HL-60 (cell line): Measurements from ENCODE around the gene MAPKAPK5.

ENCODE experiments used
- DNase-seq, 2 experiments: peaks; one replicate each; pipeline ENCODE4 v3.0.0-alpha.2; 2010 to 2020; ENCODE audit warnings: low read depth in 1 of 2, low spot score in 1 of 2
- H3K27ac ChIP-seq: fragments of 250-450 bp; sonication (Bioruptor Pico); replicated peaks from 2 replicates; pipeline ENCODE4 v1.5.1; 2020; ENCODE audit warnings: mild to moderate bottlenecking, moderate library complexity
- H3K27me3 ChIP-seq: fragments of 250-450 bp; sonication (Bioruptor Pico); 2 replicates; pipeline ENCODE4 v1.5.1; 2021; ENCODE audit warnings: mild to moderate bottlenecking, moderate library complexity; ENCODE audit not compliant: insufficient read depth, poor library complexity, severe bottlenecking
- H3K4me3 ChIP-seq: replicated peaks from 2 replicates; pipeline ENCODE4 v1.5.1; 2011; ENCODE audit warnings: mild to moderate bottlenecking, control low read depth, low read length; ENCODE audit not compliant: insufficient read depth
- GABPA ChIP-seq: IDR thresholded peaks from 2 replicates; pipeline ENCODE4 v1.6.1; 2012; ENCODE audit warnings: low read depth
- POLR2AphosphoS5 ChIP-seq: IDR thresholded peaks from 2 replicates; pipeline ENCODE4 v1.6.1; 2012; ENCODE audit warnings: low read depth
- REST ChIP-seq: IDR thresholded peaks from 2 replicates; pipeline ENCODE4 v1.6.1; 2012; ENCODE audit warnings: low read depth; ENCODE audit not compliant: insufficient replicate concordance
- SPI1 ChIP-seq: IDR thresholded peaks from 2 replicates; pipeline ENCODE4 v1.6.1; 2012; ENCODE audit warnings: low read depth, mild to moderate bottlenecking, borderline replicate concordance
- TF ChIP-seq, protein P1 (sequence below): IDR thresholded peaks from one replicate; pipeline ENCODE4 v1.5.1; 2011; ENCODE audit warnings: low read length, control low read depth, inconsistent platforms; ENCODE audit not compliant: insufficient read depth

Gene MAPKAPK5

GRCh38 chr12:111838353-111838752 lies 3.7 kb upstream of the MAPKAPK5 start:
- Histone ChIP-seq H3K4me3 (no peak overlapping the region), H3K27me3 (no peaks in the 10 kb centered on the region), H3K27ac (no peak overlapping the region)
- TF ChIP-seq SPI1 (no peak), GABPA (no peak), POLR2AphosphoS5 (no peak), REST (no peak)
- TF ChIP-seq, protein P1, sequence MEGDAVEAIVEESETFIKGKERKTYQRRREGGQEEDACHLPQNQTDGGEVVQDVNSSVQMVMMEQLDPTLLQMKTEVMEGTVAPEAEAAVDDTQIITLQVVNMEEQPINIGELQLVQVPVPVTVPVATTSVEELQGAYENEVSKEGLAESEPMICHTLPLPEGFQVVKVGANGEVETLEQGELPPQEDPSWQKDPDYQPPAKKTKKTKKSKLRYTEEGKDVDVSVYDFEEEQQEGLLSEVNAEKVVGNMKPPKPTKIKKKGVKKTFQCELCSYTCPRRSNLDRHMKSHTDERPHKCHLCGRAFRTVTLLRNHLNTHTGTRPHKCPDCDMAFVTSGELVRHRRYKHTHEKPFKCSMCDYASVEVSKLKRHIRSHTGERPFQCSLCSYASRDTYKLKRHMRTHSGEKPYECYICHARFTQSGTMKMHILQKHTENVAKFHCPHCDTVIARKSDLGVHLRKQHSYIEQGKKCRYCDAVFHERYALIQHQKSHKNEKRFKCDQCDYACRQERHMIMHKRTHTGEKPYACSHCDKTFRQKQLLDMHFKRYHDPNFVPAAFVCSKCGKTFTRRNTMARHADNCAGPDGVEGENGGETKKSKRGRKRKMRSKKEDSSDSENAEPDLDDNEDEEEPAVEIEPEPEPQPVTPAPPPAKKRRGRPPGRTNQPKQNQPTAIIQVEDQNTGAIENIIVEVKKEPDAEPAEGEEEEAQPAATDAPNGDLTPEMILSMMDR: no peak
- no peak for DNase-seq

GRCh38 chr12:111840807-111841206 lies 1.2 kb upstream of the MAPKAPK5 start:
- peak in 1 of 2 experiments; percentile 25 for DNase-seq
- peak overlapping the region; percentile 87 for H3K27ac ChIP-seq
- peak overlapping the region; percentile 94 for H3K4me3 ChIP-seq
- no peaks in the 10 kb centered on the region for H3K27me3 ChIP-seq
- TF ChIP-seq POLR2AphosphoS5 (no peak), SPI1 (no peak)

DNA sequence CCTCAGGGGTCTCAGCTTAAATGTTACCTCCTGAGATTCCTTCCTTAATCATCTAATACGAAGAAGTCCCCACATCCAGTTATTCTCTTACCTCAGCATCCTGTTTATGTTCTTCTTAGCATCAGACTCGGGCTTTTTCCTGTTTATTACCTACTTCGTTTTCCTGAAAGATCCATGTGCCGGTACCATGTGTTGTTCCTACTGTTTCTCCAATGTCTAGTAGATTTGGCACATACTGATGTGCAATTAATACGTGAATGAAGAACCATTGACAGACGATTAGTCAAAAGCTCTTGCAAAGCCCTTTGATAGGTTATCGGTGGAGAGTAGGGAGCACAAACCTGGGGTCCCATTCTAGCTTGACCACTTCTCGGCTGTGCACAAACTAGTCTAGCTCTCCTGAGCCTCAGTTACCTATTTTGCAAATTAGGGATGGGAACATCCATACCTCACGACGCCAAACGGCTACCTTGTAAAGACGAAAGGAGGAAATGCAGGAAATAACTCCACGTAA lies 735 bp upstream of the MAPKAPK5 start:
- Histone ChIP-seq H3K4me3 (peak overlapping the region; percentile 94), H3K27ac (peak overlapping the region; percentile 87), H3K27me3 (no peaks in the 10 kb centered on the region)
- DNase-seq: no peak
- TF ChIP-seq POLR2AphosphoS5 (no peak), REST (no peak), GABPA (no peak), SPI1 (no peak)
- TF ChIP-seq, protein P1: no peak

- peak; percentile 15 to 18 for DNase-seq
- peak overlapping the region; percentile 87 for H3K27ac ChIP-seq
- peak overlapping the region; percentile 94 for H3K4me3 ChIP-seq
- H3K27me3 ChIP-seq: no peaks in the 10 kb centered on the region
- TF ChIP-seq POLR2AphosphoS5 (no peak), REST (no peak), GABPA (no peak), SPI1 (no peak)
- TF ChIP-seq, protein P1: no peak
Observed at GRCh38 chr12:111842556-111843396, 748 bp downstream of the MAPKAPK5 start.
